SK-MEL-5 (cell line): ENCODE measurements around the gene DOLK. TPM values are rescaled to one million over a fixed set of nuclear protein-coding genes. Genes with fewer than 3 reads are reported as not detected.

Experiments used
- DNase-seq: peaks from one replicate; pipeline ENCODE4 v3.0.0-alpha.2; 2016; ENCODE audit warnings: low read depth, low spot score
- in situ Hi-C: cut with HindIII; loops from 2 replicates; pipeline ENCODE4 v1.10.0; 2016; ENCODE audit warnings: low sequenced_read_pairs, high pct_unique_total_duplicates, low pct_unique_long_range_greater_than_20kb
- total RNA-seq: library from RNA; depleted of rRNA; stranded (reverse); fragments of >200 nt; shearing (Covaris generic); gene quantifications from 2 replicates; pipeline ENCODE4 v1.2.3, GENCODE V29; 2014; rRNA removed

Gene DOLK
- total RNA-seq, 1 experiment from 2014 or later: 41.7 TPM

DNA sequence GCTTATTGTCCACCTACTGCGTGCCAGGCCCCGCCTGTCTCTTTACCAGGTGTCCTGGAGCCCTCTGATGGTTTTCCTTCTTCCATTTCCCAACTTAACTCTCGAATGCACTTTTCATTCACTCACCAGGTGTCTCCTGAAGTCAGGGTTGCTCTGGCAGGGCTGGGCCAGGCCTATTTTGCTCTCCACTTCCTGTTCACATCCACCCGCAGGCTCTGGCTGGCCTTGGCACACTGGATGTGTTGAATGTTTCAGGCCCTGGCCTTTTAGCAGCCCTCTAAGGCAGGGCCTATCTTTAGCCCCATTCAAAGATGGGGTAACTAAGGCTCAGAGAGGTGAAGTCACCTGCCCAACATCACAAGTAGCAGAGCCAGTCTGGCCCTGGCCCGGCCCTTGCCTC is 49.0 kb downstream of the DOLK start:
- in situ Hi-C loops: no loop called here
- no peak for DNase-seq

DNA sequence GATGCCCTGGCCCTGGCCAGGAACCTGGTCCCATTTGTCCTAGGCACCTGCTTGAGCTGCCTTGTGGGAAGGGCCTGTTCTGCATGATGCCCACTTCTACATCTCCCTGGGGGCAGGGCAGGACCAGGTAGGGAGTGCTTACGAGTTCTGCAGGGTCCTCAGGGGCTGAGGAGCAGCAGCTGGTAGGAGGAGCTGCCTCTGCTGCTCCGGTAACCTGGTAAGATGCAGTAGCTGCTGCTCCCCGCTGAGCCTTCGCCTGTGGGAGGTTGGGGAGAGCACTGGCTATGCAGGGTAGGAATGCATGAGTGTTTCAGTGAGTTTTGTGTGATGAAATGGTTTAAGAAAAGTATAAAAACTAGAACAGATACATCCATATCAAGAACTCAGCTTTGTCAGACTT is 51.8 kb downstream of the DOLK start:
- in situ Hi-C loops: no loop called here
- DNase-seq: no peak

Other genes starting within 250 kb of the DOLK start
- gene PKN3, start 245.1 kb downstream of the DOLK start, total RNA-seq: 3.2 and 4.4 TPM in 2 replicates
- 65.2 and 74.1 TPM in 2 replicates for gene ZDHHC12, start 223.5 kb downstream of the DOLK start, total RNA-seq
- gene ZER1, start 175.7 kb downstream of the DOLK start, total RNA-seq: 14.3 and 14.4 TPM in 2 replicates
- 10.5 and 12.0 TPM in 2 replicates for gene TBC1D13, start 160.3 kb downstream of the DOLK start, total RNA-seq
- 24.6 and 26.2 TPM in 2 replicates for gene ENDOG, start 129.1 kb downstream of the DOLK start, total RNA-seq
- 39.6 and 40.3 TPM in 2 replicates for gene SPOUT1, start 117.8 kb downstream of the DOLK start, total RNA-seq
- 7.4 and 7.5 TPM in 2 replicates for gene KYAT1, start 65.7 kb downstream of the DOLK start, total RNA-seq
- gene LRRC8A, start 65.5 kb downstream of the DOLK start, total RNA-seq: 36.0 and 38.3 TPM in 2 replicates
- 4.5 and 5.2 TPM in 2 replicates for gene PHYHD1, start 26.6 kb downstream of the DOLK start, total RNA-seq
- 33.9 and 35.2 TPM in 2 replicates for gene NUP188, start 96 bp upstream of the DOLK start, total RNA-seq
- gene SH3GLB2, start 80.7 kb upstream of the DOLK start, total RNA-seq: 24.4 and 28.3 TPM in 2 replicates
- 13.7 TPM in 2 replicates for gene MIGA2, start 89.0 kb upstream of the DOLK start, total RNA-seq
- gene DOLPP1, start 133.5 kb upstream of the DOLK start, total RNA-seq: 12.4 and 12.9 TPM in 2 replicates
- gene CRAT, start 163.2 kb upstream of the DOLK start, total RNA-seq: 9.4 and 12.7 TPM in 2 replicates
- gene PTPA, start 163.8 kb upstream of the DOLK start, total RNA-seq: 88.1 and 95.8 TPM in 2 replicates
- 53.9 and 57.1 TPM in 2 replicates for gene IER5L, start 230.7 kb upstream of the DOLK start, total RNA-seq